Parathyroid adenoma (tissue), 2 donors: ENCODE results near the gene GPR142.

Source experiments
- H2AFZ ChIP-seq: fragments of 300-600 bp; sonication (generic); one replicate; pipeline ENCODE4 v1.7.0; 2017; ENCODE audit warnings: antibody characterized with exemption, mild to moderate bottlenecking
- H3K27ac ChIP-seq: fragments of 300-600 bp; sonication (generic); one replicate; pipeline ENCODE4 v1.7.0; 2017
- H3K27me3 ChIP-seq: fragments of 300-600 bp; sonication (generic); one replicate; pipeline ENCODE4 v1.7.0; 2017; ENCODE audit warnings: low read length; ENCODE audit not compliant: control insufficient read depth, insufficient read depth
- H3K36me3 ChIP-seq: fragments of 300-600 bp; sonication (generic); one replicate; pipeline ENCODE4 v1.7.0; 2017; ENCODE audit warnings: low read length; ENCODE audit not compliant: control insufficient read depth, insufficient read depth
- H3K4me1 ChIP-seq: fragments of 300-600 bp; sonication (generic); one replicate; pipeline ENCODE4 v1.7.0; 2017; ENCODE audit warnings: control low read depth
- H3K4me2 ChIP-seq: fragments of 300-600 bp; sonication (generic); one replicate; pipeline ENCODE4 v1.7.0; 2017; ENCODE audit warnings: low read length
- H3K4me3 ChIP-seq: fragments of 300-600 bp; sonication (generic); one replicate; pipeline ENCODE4 v1.7.0; 2017; ENCODE audit warnings: low read depth, low read length
- H3K79me2 ChIP-seq: fragments of 300-600 bp; sonication (generic); one replicate; pipeline ENCODE4 v1.7.0; 2017; ENCODE audit warnings: control low read depth
- H3K9ac ChIP-seq: fragments of 300-600 bp; sonication (generic); one replicate; pipeline ENCODE4 v1.7.0; 2017; ENCODE audit warnings: mild to moderate bottlenecking
- H3K9me3 ChIP-seq: fragments of 300-600 bp; sonication (generic); one replicate; pipeline ENCODE4 v1.7.0; 2017; ENCODE audit warnings: low read length; ENCODE audit not compliant: control insufficient read depth
- CTCF ChIP-seq: fragments of 300-600 bp; sonication (generic); IDR thresholded peaks from one replicate; pipeline ENCODE4 v1.7.0; 2017; ENCODE audit warnings: antibody characterized with exemption, mild to moderate bottlenecking
- donor health status: primary hyperparathyroidism.

Gene GPR142

GRCh38 chr17:74336307-74336706 is 31.0 kb upstream of the GPR142 start:
- Histone ChIP-seq H3K79me2 (no peaks in the 10 kb centered on the region), H3K4me3 (no peak overlapping the region), H3K9ac (no peak overlapping the region), H3K4me2 (no peak overlapping the region), H3K36me3 (no peaks in the 10 kb centered on the region), H3K9me3 (no peaks in the 10 kb centered on the region), H3K4me1 (no peaks in the 10 kb centered on the region), H3K27ac (no peak overlapping the region), H2AFZ (no peak overlapping the region), H3K27me3 (no peaks in the 10 kb centered on the region)
- TF ChIP-seq CTCF = no peak

GRCh38 chr17:74337834-74338500 is 29.3 kb upstream of the GPR142 start:
- Histone ChIP-seq H2AFZ (no peak overlapping the region), H3K9ac (no peak overlapping the region), H3K27me3 (no peaks in the 10 kb centered on the region), H3K36me3 (no peaks in the 10 kb centered on the region), H3K27ac (no peak overlapping the region), H3K4me2 (no peak overlapping the region), H3K79me2 (no peaks in the 10 kb centered on the region), H3K9me3 (no peaks in the 10 kb centered on the region), H3K4me1 (no peaks in the 10 kb centered on the region), H3K4me3 (no peak overlapping the region)
- TF ChIP-seq CTCF = no peak

GRCh38 chr17:74339537-74340195 is 27.6 kb upstream of the GPR142 start:
- H3K27ac ChIP-seq = no peak overlapping the region
- no peak overlapping the region for H2AFZ ChIP-seq
- no peak overlapping the region for H3K4me2 ChIP-seq
- no peak overlapping the region for H3K4me3 ChIP-seq
- no peaks in the 10 kb centered on the region for H3K4me1 ChIP-seq
- no peaks in the 10 kb centered on the region for H3K9me3 ChIP-seq
- H3K79me2 ChIP-seq = no peaks in the 10 kb centered on the region
- H3K9ac ChIP-seq = no peak overlapping the region
- H3K36me3 ChIP-seq = no peaks in the 10 kb centered on the region
- H3K27me3 ChIP-seq = no peaks in the 10 kb centered on the region
- TF ChIP-seq CTCF = no peak

GRCh38 chr17:74340470-74341023 is 26.8 kb upstream of the GPR142 start:
- Histone ChIP-seq H3K79me2 (no peaks in the 10 kb centered on the region), H3K4me3 (no peak overlapping the region), H3K9me3 (no peaks in the 10 kb centered on the region), H3K4me2 (no peak overlapping the region), H2AFZ (no peak overlapping the region), H3K36me3 (no peaks in the 10 kb centered on the region), H3K27ac (no peak overlapping the region), H3K27me3 (no peaks in the 10 kb centered on the region), H3K9ac (no peak overlapping the region), H3K4me1 (no peaks in the 10 kb centered on the region)
- TF ChIP-seq CTCF = no peak
